Esophagus (tissue), 2 donors: ENCODE measurements around the gene IQCF6. TPM values are rescaled to one million over a fixed set of nuclear protein-coding genes. Genes with fewer than 3 reads are reported as not detected.
"Not testable (repeated sequence)": the region's sequence is repeated elsewhere in the genome, so short reads cannot be mapped to it uniquely, and the experiment has no call there.

ENCODE experiments used
- H3K27ac ChIP-seq, 2 donors: one replicate each; pipeline ENCODE4 v1.5.1; 2013; ENCODE audit warnings: low read depth in 2 of 2, mild to moderate bottlenecking in 2 of 2, inconsistent platforms in 1 of 2, low read length in 1 of 2, moderate library complexity in 1 of 2
- H3K27me3 ChIP-seq, 2 donors: one replicate each; pipeline ENCODE4 v1.6.1; 2013; ENCODE audit warnings: low read length in 2 of 2, control low read depth in 1 of 2, mild to moderate bottlenecking in 1 of 2; ENCODE audit not compliant: insufficient read depth in 2 of 2, control insufficient read depth in 1 of 2
- H3K36me3 ChIP-seq, 2 donors: one replicate each; pipeline ENCODE4 v1.6.1; 2013; ENCODE audit warnings: low read length in 1 of 2; ENCODE audit not compliant: control insufficient read depth in 2 of 2, insufficient read depth in 2 of 2
- H3K4me1 ChIP-seq, 2 donors: one replicate each; pipeline ENCODE4 v1.6.1; 2013; ENCODE audit warnings: low read length in 1 of 2; ENCODE audit not compliant: control insufficient read depth in 2 of 2, insufficient read depth in 2 of 2
- H3K4me3 ChIP-seq, 2 donors: one replicate each; pipeline ENCODE4 v1.5.1; 2013; ENCODE audit warnings: low read length in 2 of 2, mild to moderate bottlenecking in 2 of 2, low read depth in 1 of 2, moderate library complexity in 1 of 2
- H3K9me3 ChIP-seq, 2 donors: one replicate each; pipeline ENCODE4 v1.6.1; 2013; ENCODE audit warnings: mild to moderate bottlenecking in 2 of 2, low read depth in 1 of 2, low read length in 1 of 2, moderate library complexity in 1 of 2; ENCODE audit not compliant: control insufficient read depth in 2 of 2, insufficient read depth in 1 of 2
- WGBS, 2 donors: extraction: QIAGEN DNeasy Blood & Tissue Kit; methylation state at CpG; one replicate each; pipeline ENCODE4 v1.1.7; 2013; 5-methylcytosine and 5-hydroxymethylcytosine counted together
- polyA plus RNA-seq, 2 donors: library from polyadenylated mRNA; stranded (reverse); fragments of 200-250 nt; gene quantifications; one replicate each; pipeline ENCODE4 v1.2.3, GENCODE V29; 2013
- donor health status: healthy with polysubstance abuse.
- donor health status: Bipolar disorder and iron deficiency.

Gene IQCF6
- polyA plus RNA-seq, 2 donors, result not detected

DNA sequence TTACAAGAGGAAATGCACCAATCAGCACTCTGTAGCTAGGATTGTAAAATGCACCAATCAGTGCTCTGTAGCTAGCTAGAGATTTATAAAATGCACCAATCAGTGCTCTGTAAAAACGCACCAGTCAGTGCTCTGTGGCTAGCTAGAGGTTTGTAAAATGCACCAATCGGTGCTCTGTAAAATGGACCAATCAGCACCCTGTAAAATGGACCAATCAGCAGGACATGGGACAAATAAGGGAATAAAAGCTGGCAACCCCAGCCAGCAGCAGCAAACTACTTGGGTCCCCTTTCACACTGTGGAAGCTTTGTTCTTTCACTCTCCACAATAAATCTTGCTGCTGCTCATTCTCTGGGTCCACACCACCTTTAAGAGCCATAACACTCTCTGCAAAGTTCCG, 36.7 kb downstream of the IQCF6 start:
- H3K4me1 ChIP-seq, H3K27ac ChIP-seq, H3K36me3 ChIP-seq, H3K9me3 ChIP-seq, H3K4me3 ChIP-seq, H3K27me3 ChIP-seq: not testable (repeated sequence)
- WGBS, 2 donors, result 83 to 91% methylated on average over 3 of the region's 3 CpGs

DNA sequence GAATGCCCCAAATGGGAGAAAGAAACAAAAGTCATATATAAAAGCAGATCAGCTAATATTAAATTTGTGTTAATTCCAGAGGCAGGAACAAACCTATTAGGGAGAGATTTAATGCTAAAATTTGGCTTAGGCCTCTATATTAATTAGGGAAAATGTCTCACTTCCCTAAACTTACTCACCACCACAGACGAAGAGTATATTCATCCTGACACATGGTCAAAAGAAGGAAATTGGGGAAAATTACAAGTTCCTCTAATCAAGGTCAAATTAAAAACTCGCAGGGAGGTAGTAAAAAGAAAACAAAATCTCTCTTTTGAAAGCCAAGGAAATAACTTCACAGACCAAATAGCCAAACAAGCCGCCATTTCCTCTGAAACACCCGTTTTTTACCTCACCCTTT, 39.9 kb downstream of the IQCF6 start:
- 52 to 64% methylated on average over 4 of the region's 4 CpGs for WGBS, 2 donors
- no peak overlapping the region for H3K27ac ChIP-seq
- H3K4me3 ChIP-seq, result no peak overlapping the region
- no peaks in the 10 kb centered on the region for H3K4me1 ChIP-seq
- H3K27me3 ChIP-seq, result peaks cover 0 to 3% of the 10 kb centered on the region in 2 donors
- H3K36me3 ChIP-seq, result no peaks in the 10 kb centered on the region
- H3K9me3 ChIP-seq, result no peaks in the 10 kb centered on the region

DNA sequence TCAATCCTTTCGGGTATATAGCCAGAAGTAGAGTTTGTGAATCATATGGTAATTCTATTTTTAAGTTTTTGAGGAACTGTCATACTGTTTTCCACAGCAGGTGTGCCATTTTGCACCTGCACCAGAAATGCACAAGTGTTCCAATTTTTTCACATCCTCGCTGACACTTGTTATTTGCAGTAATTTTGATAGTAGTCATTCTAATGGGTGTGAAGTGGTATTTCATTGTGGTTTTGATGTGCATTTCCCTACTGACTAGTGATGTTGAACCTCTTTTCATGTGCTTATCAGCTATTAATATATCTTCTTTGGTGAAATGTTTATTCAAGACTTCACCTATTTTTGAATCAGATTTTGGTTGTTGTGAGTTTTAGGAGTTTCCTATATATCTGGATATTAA, 43.1 kb downstream of the IQCF6 start:
- no peak overlapping the region for H3K27ac ChIP-seq
- WGBS, 2 donors, result 74 to 81% methylated on average over 2 of the region's 2 CpGs
- no peaks in the 10 kb centered on the region for H3K4me1 ChIP-seq

DNA sequence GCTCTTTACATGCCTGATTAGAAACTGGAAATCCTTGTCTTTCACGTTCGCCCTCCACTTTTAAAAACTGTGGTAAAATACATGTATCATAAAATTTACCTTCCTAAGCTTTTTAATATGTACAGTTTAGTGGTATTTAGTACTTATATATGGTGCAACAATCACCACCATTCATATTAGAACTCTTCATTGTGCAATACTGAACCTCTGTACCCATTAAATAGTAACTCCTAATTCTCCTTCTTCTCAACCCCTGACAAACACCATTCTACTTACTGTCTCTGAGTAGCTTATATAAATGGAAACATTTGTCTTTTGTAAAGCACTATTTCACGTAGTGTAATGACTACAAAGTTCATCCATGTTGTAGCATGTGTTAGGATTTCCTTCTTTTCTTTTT, 44.0 kb downstream of the IQCF6 start:
- H3K4me1 ChIP-seq, result no peaks in the 10 kb centered on the region
- H3K27me3 ChIP-seq, result peaks cover 0 to 3% of the 10 kb centered on the region in 2 donors
- H3K9me3 ChIP-seq, result no peaks in the 10 kb centered on the region
- H3K4me3 ChIP-seq, result no peak overlapping the region
- no peaks in the 10 kb centered on the region for H3K36me3 ChIP-seq
- WGBS, 2 donors, result 51 to 57% methylated on average over 3 of the region's 3 CpGs
- H3K27ac ChIP-seq, result no peak overlapping the region

More for the DNA sequence above, 43.1 kb downstream of the IQCF6 start:
- Histone ChIP-seq H3K27me3 (peaks cover 0 to 3% of the 10 kb centered on the region in 2 donors), H3K4me3 (no peak overlapping the region), H3K36me3 (no peaks in the 10 kb centered on the region), H3K9me3 (no peaks in the 10 kb centered on the region)

DNA sequence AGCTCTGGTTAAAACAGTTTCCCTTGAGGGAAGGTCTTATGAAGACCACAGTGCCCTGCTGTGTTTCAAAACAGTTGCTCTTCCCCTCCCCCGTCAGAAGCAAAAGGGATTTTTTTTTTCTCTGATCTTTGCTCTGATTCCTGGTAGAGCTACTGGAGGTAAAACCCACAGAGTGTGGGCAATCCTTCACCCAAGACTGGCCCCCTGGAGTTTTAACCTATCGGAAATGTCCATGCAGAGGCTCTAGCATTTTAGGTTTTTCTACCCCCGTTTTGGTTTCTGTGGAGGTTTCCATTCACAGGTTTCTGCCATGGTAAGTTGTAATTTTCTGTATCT, 44.5 kb downstream of the IQCF6 start:
- peaks cover 0 to 3% of the 10 kb centered on the region in 2 donors for H3K27me3 ChIP-seq
- H3K27ac ChIP-seq, result no peak overlapping the region
- 20 to 30% methylated on average over 3 of the region's 3 CpGs for WGBS, 2 donors
- H3K9me3 ChIP-seq, result no peaks in the 10 kb centered on the region
- no peak overlapping the region for H3K4me3 ChIP-seq
- H3K36me3 ChIP-seq, result no peaks in the 10 kb centered on the region
- H3K4me1 ChIP-seq, result no peaks in the 10 kb centered on the region

DNA sequence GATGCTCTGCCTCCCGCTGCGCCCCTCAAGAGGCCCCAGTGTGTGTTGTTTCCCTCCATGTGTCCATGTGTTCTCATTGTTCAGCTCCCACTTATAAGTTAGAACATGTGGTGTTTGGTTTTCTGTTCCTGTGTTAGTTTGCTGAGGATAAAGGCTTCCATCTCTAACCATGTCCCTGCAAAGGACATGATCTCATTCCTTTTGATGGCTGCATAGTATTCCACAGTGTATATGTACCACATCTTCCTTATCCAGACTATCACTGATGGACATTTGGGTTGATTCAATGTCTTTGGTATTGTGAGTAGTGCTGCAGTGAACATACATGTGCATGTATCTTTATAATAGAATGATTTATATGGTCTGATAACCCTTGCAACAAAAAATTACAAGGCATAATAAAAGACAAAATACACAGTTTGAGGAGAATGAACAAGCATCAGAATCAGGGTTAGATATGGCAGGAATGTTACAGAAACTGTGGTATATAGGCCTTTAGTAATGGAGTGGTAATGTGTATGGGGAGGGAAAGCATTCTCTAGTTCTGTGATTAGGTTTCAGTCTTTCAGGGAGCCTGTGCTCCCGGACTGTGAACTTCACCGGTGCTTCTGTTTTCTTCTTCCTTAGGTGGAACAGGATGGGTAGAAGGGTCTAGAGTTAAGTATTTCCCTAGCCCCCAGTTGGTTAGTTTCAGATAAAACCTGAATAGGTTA, 45.0 kb downstream of the IQCF6 start:
- H3K36me3 ChIP-seq, result no peaks in the 10 kb centered on the region
- H3K27ac ChIP-seq, result no peak overlapping the region
- peaks cover 0 to 3% of the 10 kb centered on the region in 2 donors for H3K27me3 ChIP-seq
- no peak overlapping the region for H3K4me3 ChIP-seq
- H3K9me3 ChIP-seq, result no peaks in the 10 kb centered on the region
- WGBS, 2 donors, result 88 to 89% methylated on average over 4 of the region's 4 CpGs
- no peaks in the 10 kb centered on the region for H3K4me1 ChIP-seq

DNA sequence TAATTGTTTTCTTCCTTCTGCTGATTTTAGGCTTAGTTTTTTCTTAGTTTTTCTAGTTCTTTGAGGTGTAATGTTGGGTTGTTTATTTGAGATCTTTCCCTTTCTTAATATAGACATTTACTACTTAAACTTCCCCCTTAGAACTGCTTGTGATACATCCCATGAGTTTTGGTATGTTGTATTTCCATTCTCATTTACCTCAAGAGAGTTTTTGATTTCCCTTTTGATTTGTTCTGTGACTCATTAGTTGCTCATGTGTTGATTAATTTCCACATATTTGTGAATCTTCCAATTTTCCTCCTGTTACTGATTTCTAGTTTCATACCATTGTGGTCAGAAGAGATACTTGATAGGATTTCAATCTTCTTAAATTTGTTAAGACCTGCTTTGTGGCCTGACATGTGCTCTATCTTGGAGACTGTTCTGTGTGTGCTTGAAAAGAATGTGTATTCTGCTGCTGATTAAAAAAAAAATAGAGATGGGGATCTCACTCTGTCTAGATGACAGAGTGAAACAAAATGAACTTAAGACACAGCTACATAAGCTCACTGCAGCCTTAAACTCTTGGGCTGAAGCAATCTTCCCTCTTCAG, 49.9 kb downstream of the IQCF6 start:
- no peaks in the 10 kb centered on the region for H3K4me1 ChIP-seq
- H3K36me3 ChIP-seq, result no peaks in the 10 kb centered on the region

More for the DNA sequence above, 49.9 kb downstream of the IQCF6 start:
- Histone ChIP-seq H3K9me3 (no peaks in the 10 kb centered on the region), H3K4me3 (no peak overlapping the region), H3K27me3 (no peaks in the 10 kb centered on the region), H3K27ac (no peak overlapping the region)

Other genes with a start within 250 kb of the IQCF6 start
- gene RAD54L2, start 240.5 kb downstream of the IQCF6 start, polyA plus RNA-seq, result 1 to 10 TPM; 1.9 to 3.3 TPM
- 10 to 100 TPM; 46.7 to 59.5 TPM for gene TEX264, start 108.0 kb downstream of the IQCF6 start, polyA plus RNA-seq
- under 1 TPM; 0.10 to 0.14 TPM for gene GRM2, start 72.2 kb downstream of the IQCF6 start, polyA plus RNA-seq
- not detected for gene IQCF2, start 82.4 kb upstream of the IQCF6 start, polyA plus RNA-seq
- not detected for gene IQCF5, start 96.4 kb upstream of the IQCF6 start, polyA plus RNA-seq
- gene IQCF1, start 124.1 kb upstream of the IQCF6 start, polyA plus RNA-seq, result not detected
- gene RRP9, start 162.7 kb upstream of the IQCF6 start, polyA plus RNA-seq, result 10 to 100 TPM; 16.4 to 22.9 TPM
- 10 to 100 TPM in 1 of 2 donors, 1 to 10 TPM in 1; 8.2 to 11.8 TPM for gene PARP3, start 163.1 kb upstream of the IQCF6 start, polyA plus RNA-seq
- under 1 TPM; 0.05 to 0.06 TPM for gene GPR62, start 176.1 kb upstream of the IQCF6 start, polyA plus RNA-seq
- gene PCBP4, start 188.2 kb upstream of the IQCF6 start, polyA plus RNA-seq, result 10 to 100 TPM; 11.7 to 18.7 TPM
- gene ABHD14B, start 194.8 kb upstream of the IQCF6 start, polyA plus RNA-seq, result 10 to 100 TPM; 29.6 to 40.5 TPM
- 10 to 100 TPM in 1 of 2 donors, 1 to 10 TPM in 1; 8.0 to 12.9 TPM for gene ABHD14A, start 195.8 kb upstream of the IQCF6 start, polyA plus RNA-seq
- gene ACY1, start 204.3 kb upstream of the IQCF6 start, polyA plus RNA-seq, result 10 to 100 TPM; 22.4 to 23.2 TPM
- gene RPL29, start 216.7 kb upstream of the IQCF6 start, polyA plus RNA-seq, result 1,000 to 10,000 TPM; 2,351 to 2,556 TPM